DOHH2 (cell line): Measurements from ENCODE around the gene RPRD1B.

Experiments
- H3F3A ChIP-seq: fragments of 200-600 bp; sonication (generic), shearing (Covaris generic); 2 replicates; pipeline ENCODE4 v1.6.0; 2016; ENCODE audit warnings: antibody characterized with exemption, mild to moderate bottlenecking; ENCODE audit not compliant: control insufficient read depth, insufficient read depth
- H3K27ac ChIP-seq: fragments of 200-600 bp; sonication (generic); 2 replicates; pipeline ENCODE4 v1.5.1; 2014; ENCODE audit warnings: low read depth, mild to moderate bottlenecking, low read length, moderate library complexity
- H3K27me3 ChIP-seq: fragments of 200-600 bp; sonication (generic); 2 replicates; pipeline ENCODE4 v1.6.1; 2014; ENCODE audit warnings: mild to moderate bottlenecking, low read length, mixed read lengths; ENCODE audit not compliant: control insufficient read depth
- H3K36me3 ChIP-seq: fragments of 200-600 bp; sonication (generic); 2 replicates; pipeline ENCODE4 v1.6.1; 2014; ENCODE audit warnings: mild to moderate bottlenecking, low read length, moderate library complexity, mixed read lengths; ENCODE audit not compliant: control insufficient read depth
- H3K4me1 ChIP-seq: fragments of 200-600 bp; sonication (generic); 2 replicates; pipeline ENCODE4 v1.6.1; 2014; ENCODE audit warnings: mild to moderate bottlenecking, low read length, mixed read lengths; ENCODE audit not compliant: control insufficient read depth
- H3K4me2 ChIP-seq: fragments of 200-600 bp; sonication (generic); 2 replicates; pipeline ENCODE4 v1.6.0; 2014; ENCODE audit warnings: mild to moderate bottlenecking, low read length, moderate library complexity
- H3K4me3 ChIP-seq: fragments of 200-600 bp; sonication (generic); 2 replicates; pipeline ENCODE4 v1.5.1; 2014; ENCODE audit warnings: mild to moderate bottlenecking, low read length, mixed read lengths
- H3K79me2 ChIP-seq: fragments of 200-600 bp; sonication (generic); 2 replicates; pipeline ENCODE4 v1.6.1; 2014; ENCODE audit warnings: mild to moderate bottlenecking, low read length, mixed read lengths; ENCODE audit not compliant: control insufficient read depth
- H3K9me2 ChIP-seq: fragments of 200-600 bp; sonication (generic); replicated peaks from 2 replicates; pipeline ENCODE4 v1.6.1; 2014; ENCODE audit warnings: mild to moderate bottlenecking, low read length, mixed read lengths; ENCODE audit not compliant: control insufficient read depth
- H3K9me3 ChIP-seq: fragments of 200-600 bp; sonication (generic); 2 replicates; pipeline ENCODE4 v1.6.1; 2014; ENCODE audit warnings: antibody characterized with exemption, low read length, mixed read lengths; ENCODE audit not compliant: control insufficient read depth, insufficient read depth
- H4K20me1 ChIP-seq: fragments of 200-600 bp; sonication (generic); 2 replicates; pipeline ENCODE4 v1.6.0; 2014; ENCODE audit warnings: low read depth, mild to moderate bottlenecking, antibody characterized with exemption, low read length, moderate library complexity; ENCODE audit not compliant: control insufficient read depth, insufficient read depth
- EZH2phosphoT487 ChIP-seq: fragments of 200-600 bp; sonication (generic); IDR thresholded peaks from 2 replicates; pipeline ENCODE4 v1.6.1; 2017; ENCODE audit warnings: borderline replicate concordance, mild to moderate bottlenecking, antibody characterized with exemption, low read length, moderate library complexity, mixed read lengths
- TF ChIP-seq, protein P1 (sequence below): fragments of 200-600 bp; sonication (generic); IDR thresholded peaks from one replicate; pipeline ENCODE4 v1.5.1; 2014; ENCODE audit warnings: antibody characterized with exemption, mild to moderate bottlenecking, low read depth, low read length; ENCODE audit not compliant: poor library complexity, severe bottlenecking

RPRD1B gene

GRCh38 chr20:38060536-38060935 lies 27.0 kb downstream of the RPRD1B start:
- Histone ChIP-seq H3K4me2 (no peak overlapping the region), H3F3A (peaks cover 9% of the 10 kb centered on the region; the same call in 1 of the 2 replicates)

DNA sequence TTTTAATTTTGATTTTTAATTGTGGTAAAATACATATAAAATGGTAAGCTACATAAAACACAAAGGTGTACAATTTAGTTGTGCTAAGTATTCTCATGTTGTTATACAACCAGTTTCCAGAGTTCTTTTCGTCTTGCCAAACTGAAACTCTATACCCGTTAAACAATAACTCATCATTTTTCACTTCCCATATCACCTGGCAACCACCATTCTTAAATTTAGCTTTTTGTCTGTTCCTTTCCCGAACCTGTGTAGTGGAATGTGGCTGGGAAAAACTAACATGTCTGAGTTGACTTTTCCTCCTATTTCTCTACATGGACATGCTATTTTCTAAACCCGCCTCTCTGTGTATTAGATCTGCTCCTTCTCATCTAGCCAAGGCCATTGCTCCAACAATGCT lies 27.6 kb downstream of the RPRD1B start:
- no peak overlapping the region for H3K4me3 ChIP-seq
- peaks cover 7% of the 10 kb centered on the region; the same call in 1 of the 2 replicates for H3F3A ChIP-seq
- H3K9me2 ChIP-seq = no peaks in the 10 kb centered on the region
- H3K79me2 ChIP-seq = peaks cover 13% of the 10 kb centered on the region
- no peak for TF ChIP-seq EZH2phosphoT487
- TF ChIP-seq, protein P1, sequence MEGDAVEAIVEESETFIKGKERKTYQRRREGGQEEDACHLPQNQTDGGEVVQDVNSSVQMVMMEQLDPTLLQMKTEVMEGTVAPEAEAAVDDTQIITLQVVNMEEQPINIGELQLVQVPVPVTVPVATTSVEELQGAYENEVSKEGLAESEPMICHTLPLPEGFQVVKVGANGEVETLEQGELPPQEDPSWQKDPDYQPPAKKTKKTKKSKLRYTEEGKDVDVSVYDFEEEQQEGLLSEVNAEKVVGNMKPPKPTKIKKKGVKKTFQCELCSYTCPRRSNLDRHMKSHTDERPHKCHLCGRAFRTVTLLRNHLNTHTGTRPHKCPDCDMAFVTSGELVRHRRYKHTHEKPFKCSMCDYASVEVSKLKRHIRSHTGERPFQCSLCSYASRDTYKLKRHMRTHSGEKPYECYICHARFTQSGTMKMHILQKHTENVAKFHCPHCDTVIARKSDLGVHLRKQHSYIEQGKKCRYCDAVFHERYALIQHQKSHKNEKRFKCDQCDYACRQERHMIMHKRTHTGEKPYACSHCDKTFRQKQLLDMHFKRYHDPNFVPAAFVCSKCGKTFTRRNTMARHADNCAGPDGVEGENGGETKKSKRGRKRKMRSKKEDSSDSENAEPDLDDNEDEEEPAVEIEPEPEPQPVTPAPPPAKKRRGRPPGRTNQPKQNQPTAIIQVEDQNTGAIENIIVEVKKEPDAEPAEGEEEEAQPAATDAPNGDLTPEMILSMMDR = no peak
- no peaks in the 10 kb centered on the region for H3K9me3 ChIP-seq
- H3K27ac ChIP-seq = no peak overlapping the region
- peaks cover 88% of the 10 kb centered on the region for H3K36me3 ChIP-seq
- H3K4me1 ChIP-seq = no peaks in the 10 kb centered on the region
- H3K27me3 ChIP-seq = no peaks in the 10 kb centered on the region
- H4K20me1 ChIP-seq = peaks cover 5% of the 10 kb centered on the region; the same call in 1 of the 2 replicates
- no peak overlapping the region for H3K4me2 ChIP-seq

More at GRCh38 chr20:38060536-38060935, 27.0 kb downstream of the RPRD1B start:
- Histone ChIP-seq H3K4me1 (peaks cover 4% of the 10 kb centered on the region), H3K79me2 (peaks cover 17% of the 10 kb centered on the region), H4K20me1 (peaks cover 9% of the 10 kb centered on the region; the same call in 1 of the 2 replicates), H3K9me3 (no peaks in the 10 kb centered on the region), H3K27me3 (no peaks in the 10 kb centered on the region), H3K9me2 (no peaks in the 10 kb centered on the region), H3K27ac (no peak overlapping the region), H3K36me3 (peaks cover 87% of the 10 kb centered on the region), H3K4me3 (no peak overlapping the region)
- TF ChIP-seq EZH2phosphoT487 = no peak
- TF ChIP-seq, protein P1 = no peak

DNA sequence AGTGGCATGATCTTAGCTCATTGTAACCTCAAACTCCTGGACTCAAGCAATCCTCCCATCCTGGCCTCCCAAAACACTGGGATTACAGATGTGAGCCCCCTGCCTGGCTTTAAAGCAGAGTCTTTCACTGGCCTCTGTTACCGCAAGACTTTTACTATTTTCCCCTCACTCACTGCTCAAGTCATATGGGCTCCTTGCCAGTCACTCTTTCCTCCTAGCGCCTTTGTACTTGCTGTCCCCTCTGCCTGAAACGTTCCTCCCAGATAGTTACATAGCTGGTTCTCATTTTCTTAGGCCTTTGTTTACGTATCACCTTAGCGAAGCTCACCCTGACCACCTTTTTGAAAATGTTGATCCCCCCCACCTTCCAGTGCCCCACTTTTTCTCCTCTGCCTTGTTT lies 29.3 kb downstream of the RPRD1B start:
- Histone ChIP-seq H3K9me2 (no peaks in the 10 kb centered on the region), H3K4me1 (no peaks in the 10 kb centered on the region), H3K4me3 (no peak overlapping the region), H3F3A (no peaks in the 10 kb centered on the region), H4K20me1 (peaks cover 11% of the 10 kb centered on the region), H3K36me3 (peaks cover 92% of the 10 kb centered on the region), H3K79me2 (peaks cover 7% of the 10 kb centered on the region), H3K27me3 (no peaks in the 10 kb centered on the region), H3K4me2 (no peak overlapping the region), H3K27ac (no peak overlapping the region), H3K9me3 (no peaks in the 10 kb centered on the region)
- no peak for TF ChIP-seq EZH2phosphoT487
- TF ChIP-seq, protein P1 = no peak
